Neural progenitor cell (in vitro differentiated cells): ENCODE measurements around the gene LINC01488.

Source experiments
- CTCF ChIP-seq: fragments of 200-600 bp; sonication (generic); IDR thresholded peaks from 2 replicates; pipeline ENCODE4 v1.5.1; 2017; ENCODE audit warnings: antibody characterized with exemption, mild to moderate bottlenecking
- EZH2 ChIP-seq: fragments of 200-600 bp; sonication (generic); IDR thresholded peaks from 2 replicates; pipeline ENCODE4 v1.6.1; 2017; ENCODE audit warnings: antibody characterized with exemption, mild to moderate bottlenecking, moderate library complexity
- EZH2phosphoT487 ChIP-seq: fragments of 200-600 bp; sonication (generic); IDR thresholded peaks from 2 replicates; pipeline ENCODE4 v1.6.1; 2017; ENCODE audit warnings: antibody characterized with exemption

- TF ChIP-seq CTCF, result no peak
- no peak for TF ChIP-seq EZH2
- no peak for TF ChIP-seq EZH2phosphoT487
These were observed 5.5 kb upstream of the LINC01488 start for GRCh38 chr11:69475866-69476471.
